ENCODE results near the gene FAAH.

FAAH gene

GRCh38 chr1:46459315-46459714, 65.2 kb downstream of the FAAH start:
- Histone ChIP-seq H3K36me3 (replicated peaks; ENCODE audit: low read depth, low read length) (no peaks in the 10 kb centered on the region), H3K9ac (ENCODE audit: low read length) (no peak overlapping the region), H3K4me3 (ENCODE audit: low read length) (no peak overlapping the region), H3K4me2 (ENCODE audit: low read length) (no peak overlapping the region), H3K9me3 (ENCODE audit: insufficient read depth, low read length) (no peaks in the 10 kb centered on the region), H3K27me3 (ENCODE audit: low read depth, low read length) (peaks cover 9% of the 10 kb centered on the region; the same call in 1 of the 2 replicates), H2AFZ (ENCODE audit: low read depth, low read length) (no peak overlapping the region), H3K27ac (ENCODE audit: low read length) (no peak overlapping the region), H3K4me1 (ENCODE audit: low read length) (no peaks in the 10 kb centered on the region), H3K79me2 (ENCODE audit: low read length) (no peaks in the 10 kb centered on the region), H4K20me1 (ENCODE audit: insufficient read depth, low read length) (no peaks in the 10 kb centered on the region)
- no peak for TF ChIP-seq EZH2phosphoT487 (IDR thresholded peaks at IDR 0.05; ENCODE audit: low read depth)
- TF ChIP-seq, protein P1, sequence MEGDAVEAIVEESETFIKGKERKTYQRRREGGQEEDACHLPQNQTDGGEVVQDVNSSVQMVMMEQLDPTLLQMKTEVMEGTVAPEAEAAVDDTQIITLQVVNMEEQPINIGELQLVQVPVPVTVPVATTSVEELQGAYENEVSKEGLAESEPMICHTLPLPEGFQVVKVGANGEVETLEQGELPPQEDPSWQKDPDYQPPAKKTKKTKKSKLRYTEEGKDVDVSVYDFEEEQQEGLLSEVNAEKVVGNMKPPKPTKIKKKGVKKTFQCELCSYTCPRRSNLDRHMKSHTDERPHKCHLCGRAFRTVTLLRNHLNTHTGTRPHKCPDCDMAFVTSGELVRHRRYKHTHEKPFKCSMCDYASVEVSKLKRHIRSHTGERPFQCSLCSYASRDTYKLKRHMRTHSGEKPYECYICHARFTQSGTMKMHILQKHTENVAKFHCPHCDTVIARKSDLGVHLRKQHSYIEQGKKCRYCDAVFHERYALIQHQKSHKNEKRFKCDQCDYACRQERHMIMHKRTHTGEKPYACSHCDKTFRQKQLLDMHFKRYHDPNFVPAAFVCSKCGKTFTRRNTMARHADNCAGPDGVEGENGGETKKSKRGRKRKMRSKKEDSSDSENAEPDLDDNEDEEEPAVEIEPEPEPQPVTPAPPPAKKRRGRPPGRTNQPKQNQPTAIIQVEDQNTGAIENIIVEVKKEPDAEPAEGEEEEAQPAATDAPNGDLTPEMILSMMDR (IDR thresholded peaks at IDR 0.05; ENCODE audit: low read depth, low read length) = no peak

- Histone ChIP-seq H3K9me3 (ENCODE audit: insufficient read depth, low read length) (no peaks in the 10 kb centered on the region), H4K20me1 (ENCODE audit: insufficient read depth, low read length) (no peaks in the 10 kb centered on the region), H3K79me2 (ENCODE audit: low read length) (no peaks in the 10 kb centered on the region), H3K27ac (ENCODE audit: low read length) (no peak overlapping the region), H3K27me3 (ENCODE audit: low read depth, low read length) (peaks cover 9% of the 10 kb centered on the region; the same call in 1 of the 2 replicates), H3K4me2 (ENCODE audit: low read length) (no peak overlapping the region), H3K4me3 (ENCODE audit: low read length) (no peak overlapping the region), H3K4me1 (ENCODE audit: low read length) (peaks cover 5% of the 10 kb centered on the region), H3K9ac (ENCODE audit: low read length) (no peak overlapping the region), H3K36me3 (replicated peaks; ENCODE audit: low read depth, low read length) (no peaks in the 10 kb centered on the region), H2AFZ (ENCODE audit: low read depth, low read length) (no peak overlapping the region)
- no peak for TF ChIP-seq EZH2phosphoT487 (IDR thresholded peaks at IDR 0.05; ENCODE audit: low read depth)
- TF ChIP-seq, protein P1 (IDR thresholded peaks at IDR 0.05; ENCODE audit: low read depth, low read length) = no peak
Observed at GRCh38 chr1:46461017-46461808, 67.1 kb downstream of the FAAH start.

DNA sequence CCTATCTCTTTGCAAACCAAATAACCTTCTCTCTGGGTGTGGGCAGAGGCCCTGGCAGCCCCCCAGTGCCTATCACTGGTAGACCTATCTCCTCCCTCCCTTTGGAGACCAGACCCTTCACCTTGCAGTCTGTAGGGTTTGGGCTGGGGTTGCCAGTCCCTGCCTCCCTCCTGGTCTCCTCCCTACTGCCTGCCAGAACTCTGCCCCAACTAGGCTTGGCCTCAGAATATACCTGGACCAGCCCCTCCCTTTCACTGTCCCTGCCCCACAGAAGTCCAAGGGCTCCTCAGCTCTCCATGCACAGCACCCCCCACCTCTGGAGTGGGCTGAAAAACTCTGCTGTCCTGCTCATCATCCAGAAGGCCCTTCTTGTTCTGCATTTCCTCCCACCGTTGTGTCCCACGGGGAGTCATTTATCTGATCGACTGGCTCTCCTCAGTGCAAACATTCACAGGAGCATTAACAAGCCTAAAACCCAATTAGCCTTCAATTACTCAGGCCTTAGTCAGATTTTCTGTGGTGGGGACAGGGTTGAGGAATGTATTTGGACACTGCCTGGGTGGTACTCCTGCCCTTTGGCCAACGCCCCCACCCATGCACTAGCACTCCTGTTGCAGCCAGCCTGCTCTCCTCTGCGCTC, 67.8 kb downstream of the FAAH start:
- peaks cover 9% of the 10 kb centered on the region; the same call in 1 of the 2 replicates for H3K27me3 ChIP-seq (ENCODE audit: low read depth, low read length)

More for the DNA sequence above, 67.8 kb downstream of the FAAH start:
- peaks cover 5% of the 10 kb centered on the region for H3K4me1 ChIP-seq (ENCODE audit: low read length)
- H3K9me3 ChIP-seq (ENCODE audit: insufficient read depth, low read length) = no peaks in the 10 kb centered on the region
- H3K4me2 ChIP-seq (ENCODE audit: low read length) = no peak overlapping the region
- H3K36me3 ChIP-seq (replicated peaks; ENCODE audit: low read depth, low read length) = no peaks in the 10 kb centered on the region
- TF ChIP-seq, protein P1 (IDR thresholded peaks at IDR 0.05; ENCODE audit: low read depth, low read length) = no peak
- no peak for TF ChIP-seq EZH2phosphoT487 (IDR thresholded peaks at IDR 0.05; ENCODE audit: low read depth)
- no peak overlapping the region for H3K27ac ChIP-seq (ENCODE audit: low read length)
- no peak overlapping the region for H2AFZ ChIP-seq (ENCODE audit: low read depth, low read length)
- H4K20me1 ChIP-seq (ENCODE audit: insufficient read depth, low read length) = no peaks in the 10 kb centered on the region
- H3K4me3 ChIP-seq (ENCODE audit: low read length) = no peak overlapping the region
- no peaks in the 10 kb centered on the region for H3K79me2 ChIP-seq (ENCODE audit: low read length)
- no peak overlapping the region for H3K9ac ChIP-seq (ENCODE audit: low read length)
